Central memory CD8-positive, alpha-beta T cell (primary cell): Measurements from ENCODE around the gene MACF1.

ENCODE experiments used
- ATAC-seq: fragments of 150-1000 bp; cut with Tn5 transposase; replicated peaks from 2 replicates; pipeline ENCODE4 v1.10.0; 2022; ENCODE audit warnings: mild to moderate bottlenecking, moderate FRiP score, moderate number of reproducible peaks; ENCODE audit not compliant: poor library complexity, severe bottlenecking; ENCODE audit errors: extremely low read depth
- DNase-seq, 2 donors: peaks; one replicate each; pipeline ENCODE4 v3.0.0; 2021; ENCODE audit warnings: low spot score in 2 of 2
- H3K27ac Mint-ChIP-seq: one replicate; pipeline ENCODE4 v1.8.0; 2022; ENCODE audit warnings: low read depth, mild to moderate bottlenecking, moderate library complexity, mixed read lengths
- H3K27me3 Mint-ChIP-seq: one replicate; pipeline ENCODE4 v1.8.0; 2022; ENCODE audit warnings: mixed read lengths
- H3K36me3 Mint-ChIP-seq: one replicate; pipeline ENCODE4 v1.8.0; 2022; ENCODE audit warnings: mild to moderate bottlenecking, moderate library complexity, mixed read lengths; ENCODE audit not compliant: insufficient read depth
- H3K4me1 Mint-ChIP-seq: one replicate; pipeline ENCODE4 v1.8.0; 2022; ENCODE audit warnings: mixed read lengths
- H3K4me3 Mint-ChIP-seq: one replicate; pipeline ENCODE4 v1.8.0; 2022; ENCODE audit warnings: mild to moderate bottlenecking, moderate library complexity, mixed read lengths
- H3K9me3 Mint-ChIP-seq: one replicate; pipeline ENCODE4 v1.8.0; 2022; ENCODE audit warnings: mixed read lengths

MACF1 gene

DNA sequence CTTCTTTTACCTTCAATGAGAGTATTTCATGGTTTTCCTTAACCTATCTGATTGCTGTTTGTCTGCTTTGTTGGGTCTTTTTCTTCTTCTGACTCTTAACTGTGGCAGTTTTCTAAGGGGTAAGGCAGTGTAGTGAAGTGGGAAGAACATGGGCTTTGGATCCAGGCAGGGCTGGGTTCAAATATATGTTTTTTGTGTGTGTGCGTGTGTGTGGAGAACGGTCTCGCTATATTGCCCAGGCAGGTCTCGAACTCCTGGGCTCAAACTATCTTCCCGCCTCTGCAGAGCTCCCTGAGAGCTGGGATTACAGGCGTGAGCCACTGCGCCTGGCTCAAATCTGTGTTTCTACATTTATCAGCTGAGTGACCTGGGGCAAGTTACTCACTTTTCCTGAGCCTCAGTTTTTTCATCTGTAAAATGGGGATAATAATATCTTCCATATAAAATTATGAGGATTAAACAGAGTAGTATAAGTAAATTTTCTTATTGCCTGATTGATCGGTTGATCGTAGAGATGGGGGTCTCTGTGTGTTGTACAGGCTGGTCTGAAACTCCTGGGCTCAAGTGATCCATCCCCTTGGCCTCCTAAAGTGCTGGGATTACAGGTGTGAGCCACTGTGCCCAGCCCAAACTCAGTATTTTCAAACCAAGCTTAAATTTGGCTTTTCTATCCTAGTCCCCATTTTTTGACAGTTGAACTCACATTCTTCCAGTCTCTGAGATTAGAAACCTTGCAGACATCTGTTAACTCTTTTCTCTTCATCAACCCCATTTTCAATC is 36.0 kb upstream of the MACF1 start:
- Mint-ChIP-seq H3K4me3 (no peak overlapping the region), H3K9me3 (no peaks in the 10 kb centered on the region)

DNA sequence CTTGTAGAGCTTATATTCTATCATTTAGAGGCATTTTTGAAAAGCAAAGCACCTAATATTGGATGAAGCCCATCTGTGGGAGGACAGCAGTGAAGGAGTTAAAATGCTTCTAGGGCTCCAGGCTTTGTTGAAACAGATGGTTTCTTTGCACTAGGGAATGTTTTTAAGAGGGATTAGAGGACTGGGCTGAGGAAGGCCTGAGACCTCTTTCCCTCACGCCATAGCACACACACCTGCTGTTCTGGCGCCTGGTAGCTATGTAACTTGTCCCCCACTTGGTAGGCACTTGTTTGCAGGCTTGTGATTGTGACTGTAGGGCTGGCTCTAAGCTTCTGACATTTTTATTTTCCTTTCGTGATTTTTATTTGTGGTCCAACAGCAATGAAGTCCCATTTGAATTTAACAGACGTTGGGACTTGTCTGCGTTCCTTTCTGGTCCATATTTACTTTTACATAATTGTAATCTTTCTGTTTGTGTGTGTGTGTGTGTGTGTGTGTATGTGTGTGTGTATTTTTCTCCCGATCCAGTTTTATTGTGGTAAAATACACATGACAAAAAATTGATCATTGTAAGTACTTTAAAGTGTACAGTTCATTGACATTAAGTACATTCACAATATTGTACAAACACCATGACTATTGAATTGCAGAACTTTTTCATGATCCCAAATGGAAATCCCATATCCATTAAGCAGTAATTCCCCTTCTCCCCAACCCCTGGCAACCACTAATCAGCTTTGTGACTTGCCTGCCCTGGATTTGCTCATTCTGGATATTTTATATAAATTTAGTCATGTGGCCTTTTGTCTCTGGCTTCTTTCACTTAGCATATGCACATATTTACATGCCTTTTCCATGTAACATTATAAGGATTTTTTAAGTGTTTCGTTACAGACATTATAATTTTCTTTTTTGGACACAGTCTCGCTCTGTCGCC is 33.5 kb upstream of the MACF1 start:
- Mint-ChIP-seq H3K27ac (no peak overlapping the region), H3K9me3 (no peaks in the 10 kb centered on the region), H3K36me3 (no peaks in the 10 kb centered on the region), H3K4me1 (no peaks in the 10 kb centered on the region), H3K27me3 (no peaks in the 10 kb centered on the region), H3K4me3 (no peak overlapping the region)
- DNase-seq (no peak), ATAC-seq (no peak)

More for the DNA sequence above, 36.0 kb upstream of the MACF1 start:
- no peaks in the 10 kb centered on the region for H3K27me3 Mint-ChIP-seq
- no peak for DNase-seq
- H3K36me3 Mint-ChIP-seq: peaks cover 2% of the 10 kb centered on the region
- ATAC-seq: no peak
- no peak overlapping the region for H3K27ac Mint-ChIP-seq
- no peaks in the 10 kb centered on the region for H3K4me1 Mint-ChIP-seq

DNA sequence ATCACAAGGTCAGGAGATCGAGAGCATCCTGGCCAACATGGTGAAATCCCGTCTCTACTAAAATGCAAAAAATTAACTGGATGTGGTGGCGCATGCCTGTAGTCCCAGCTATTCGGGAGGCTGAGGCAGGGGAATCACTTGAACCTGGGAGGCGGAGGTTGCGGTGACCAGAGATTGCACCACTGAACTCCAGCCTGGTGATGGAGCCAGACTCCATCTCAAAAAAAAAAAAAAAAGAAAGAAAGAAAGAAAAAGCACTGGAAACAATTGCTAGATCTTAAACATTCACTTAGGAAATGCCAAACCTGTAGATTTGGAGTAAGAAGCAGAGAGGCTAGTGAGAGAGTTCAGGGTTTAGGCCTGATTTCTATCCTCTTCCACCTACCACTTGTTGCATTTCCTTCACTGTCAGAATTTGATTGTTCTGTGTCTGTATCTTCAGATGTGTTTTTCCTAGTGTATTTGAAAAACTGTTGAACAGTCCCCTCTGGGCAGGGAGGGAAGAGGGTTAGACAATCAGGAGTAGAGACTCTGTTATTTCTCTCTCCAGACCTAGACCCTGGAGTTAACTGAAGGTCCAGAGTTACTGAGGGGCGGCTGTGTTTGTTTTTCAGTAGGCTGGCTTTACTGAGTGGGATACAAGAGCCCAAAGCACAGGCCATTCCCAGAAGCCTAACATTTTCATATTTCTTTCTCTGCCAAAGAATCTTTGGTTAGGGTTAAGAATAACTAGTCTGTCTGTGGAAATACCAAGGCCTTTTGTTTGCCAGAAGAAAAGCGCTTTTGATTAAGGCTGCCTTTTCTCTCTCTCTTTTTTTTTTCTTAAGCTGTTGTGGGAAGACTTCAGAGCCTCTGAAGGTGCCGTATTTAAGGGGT is 31.1 kb upstream of the MACF1 start:
- no peak for ATAC-seq
- Mint-ChIP-seq H3K27ac (no peak overlapping the region), H3K9me3 (no peaks in the 10 kb centered on the region), H3K4me3 (no peak overlapping the region), H3K27me3 (no peaks in the 10 kb centered on the region), H3K4me1 (no peaks in the 10 kb centered on the region), H3K36me3 (no peaks in the 10 kb centered on the region)
- DNase-seq: no peak

DNA sequence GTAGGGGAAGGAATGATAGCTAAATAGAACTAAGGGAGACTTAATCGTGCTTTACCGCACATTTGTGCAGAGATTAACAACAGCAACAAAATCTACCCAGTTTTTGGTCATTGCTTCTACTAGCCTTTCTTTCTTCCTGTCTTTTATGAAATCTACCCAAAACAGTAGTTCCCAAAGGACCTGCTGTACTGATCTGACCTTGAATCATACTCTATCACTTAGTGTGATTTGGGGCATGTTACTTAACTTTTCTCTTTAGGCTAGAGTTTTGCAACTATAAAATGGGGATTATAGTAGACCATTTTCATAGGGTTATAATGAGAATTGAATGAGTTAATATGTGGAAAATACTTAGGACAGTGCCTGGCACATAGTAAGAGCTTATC is 30.5 kb upstream of the MACF1 start:
- H3K4me1 Mint-ChIP-seq: no peaks in the 10 kb centered on the region
- H3K36me3 Mint-ChIP-seq: no peaks in the 10 kb centered on the region
- ATAC-seq: no peak
- H3K4me3 Mint-ChIP-seq: no peak overlapping the region
- no peak for DNase-seq
- H3K27ac Mint-ChIP-seq: no peak overlapping the region
- H3K9me3 Mint-ChIP-seq: no peaks in the 10 kb centered on the region
- H3K27me3 Mint-ChIP-seq: no peaks in the 10 kb centered on the region

DNA sequence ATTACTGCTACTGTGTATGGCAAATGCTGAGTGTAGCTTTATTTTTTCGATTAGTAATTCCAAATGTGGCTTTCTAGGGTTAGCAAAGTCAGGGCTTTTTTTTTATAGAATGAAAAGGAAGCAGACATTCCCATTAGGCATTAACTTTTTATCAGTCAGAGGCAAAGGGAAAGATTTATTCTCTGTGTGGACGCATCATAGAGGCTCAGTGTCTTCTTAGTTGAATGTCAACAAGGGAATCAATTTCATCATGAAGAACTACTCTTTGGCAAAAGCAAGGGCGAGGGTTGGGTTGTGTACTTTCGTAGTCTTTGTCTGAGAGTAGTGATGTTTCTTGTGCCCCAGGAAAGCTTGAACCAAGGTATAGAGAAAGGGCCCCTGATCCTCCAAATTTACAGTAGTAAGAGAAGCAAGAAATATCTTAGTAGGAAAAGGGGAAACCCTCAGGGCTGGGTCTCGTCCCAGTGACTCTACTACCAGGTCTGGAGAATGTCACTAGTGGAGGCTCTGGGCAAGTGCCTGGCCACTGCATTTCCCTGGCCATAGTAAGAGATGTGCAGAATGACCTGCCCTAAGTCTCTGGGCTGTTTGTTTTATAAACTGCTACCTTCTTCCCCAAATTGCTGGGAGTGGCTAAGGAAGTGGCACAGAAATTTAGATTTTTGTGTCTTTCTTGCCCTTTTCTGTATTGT is 30.0 kb upstream of the MACF1 start:
- ATAC-seq: no peak
- no peaks in the 10 kb centered on the region for H3K27me3 Mint-ChIP-seq
- no peak overlapping the region for H3K27ac Mint-ChIP-seq
- H3K9me3 Mint-ChIP-seq: no peaks in the 10 kb centered on the region
- H3K4me1 Mint-ChIP-seq: no peaks in the 10 kb centered on the region
- no peak overlapping the region for H3K4me3 Mint-ChIP-seq
- no peak for DNase-seq
- H3K36me3 Mint-ChIP-seq: no peaks in the 10 kb centered on the region

DNA sequence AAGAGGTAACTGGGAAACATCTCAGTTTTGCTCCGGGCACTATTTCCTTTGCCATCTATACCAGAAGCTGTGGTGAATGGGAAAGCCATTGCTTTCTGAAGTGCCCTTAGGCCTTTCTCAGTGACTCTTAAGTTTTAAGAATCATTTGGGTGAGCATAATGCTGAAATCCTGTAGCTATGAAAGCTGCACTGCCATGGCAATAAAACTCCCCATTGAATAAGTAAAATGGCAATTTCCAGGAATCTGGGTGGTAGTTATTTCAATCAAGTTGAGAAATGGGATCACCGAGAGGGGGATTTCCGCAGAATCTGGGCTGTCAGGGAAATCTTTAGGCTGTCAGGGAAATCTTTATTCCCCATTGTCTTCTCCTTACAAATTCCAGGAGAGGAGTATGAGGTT is 26.8 kb upstream of the MACF1 start:
- Mint-ChIP-seq H3K4me3 (no peak overlapping the region), H3K4me1 (no peaks in the 10 kb centered on the region), H3K36me3 (no peaks in the 10 kb centered on the region), H3K27ac (no peak overlapping the region), H3K9me3 (no peaks in the 10 kb centered on the region), H3K27me3 (no peaks in the 10 kb centered on the region)
- ATAC-seq (no peak), DNase-seq (no peak)

DNA sequence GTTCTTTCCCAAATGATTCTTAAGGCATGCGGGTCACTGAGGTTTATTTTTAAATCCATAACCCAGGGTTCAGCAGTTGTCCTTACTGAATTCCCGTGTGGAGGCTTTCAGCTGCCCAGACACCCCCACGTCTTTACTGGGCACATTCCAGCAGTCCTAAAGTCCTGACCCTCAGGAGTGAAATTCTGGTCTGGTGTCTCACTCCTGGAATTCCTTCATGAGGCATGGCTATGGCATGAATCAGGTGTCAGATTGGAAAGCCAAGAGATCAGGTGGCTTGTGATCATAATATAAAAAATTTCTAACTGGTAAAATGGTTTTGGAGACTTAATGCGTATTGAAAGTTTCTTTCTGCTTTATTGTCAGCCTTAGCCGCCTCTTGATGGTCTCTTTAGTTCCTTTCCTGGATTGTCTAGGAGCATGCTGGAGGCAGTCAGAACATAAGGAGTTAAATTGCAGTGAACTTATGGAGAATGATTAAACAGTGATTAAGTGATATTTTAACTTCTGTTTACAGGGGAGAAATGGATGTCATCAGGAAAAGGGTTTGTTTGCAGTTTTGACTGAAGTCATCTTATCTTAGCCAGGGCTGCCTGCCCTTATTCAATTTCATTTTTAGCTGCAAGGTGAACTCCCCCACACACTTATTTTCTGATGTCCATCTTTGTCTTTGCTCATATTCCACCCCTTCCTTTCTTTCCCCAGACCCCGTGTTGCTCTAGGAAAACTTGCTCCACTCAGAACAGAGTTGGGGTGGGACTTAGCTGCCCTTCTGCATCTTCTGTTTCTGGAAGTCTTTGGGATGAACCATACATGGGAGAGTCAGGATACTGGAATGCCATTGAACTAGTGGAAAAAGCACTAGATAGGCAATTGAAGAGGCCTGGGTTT is 25.7 kb upstream of the MACF1 start:
- Mint-ChIP-seq H3K4me1 (peaks cover 4% of the 10 kb centered on the region), H3K4me3 (no peak overlapping the region), H3K36me3 (no peaks in the 10 kb centered on the region), H3K9me3 (no peaks in the 10 kb centered on the region), H3K27me3 (no peaks in the 10 kb centered on the region), H3K27ac (no peak overlapping the region)
- ATAC-seq (no peak), DNase-seq (no peak)

DNA sequence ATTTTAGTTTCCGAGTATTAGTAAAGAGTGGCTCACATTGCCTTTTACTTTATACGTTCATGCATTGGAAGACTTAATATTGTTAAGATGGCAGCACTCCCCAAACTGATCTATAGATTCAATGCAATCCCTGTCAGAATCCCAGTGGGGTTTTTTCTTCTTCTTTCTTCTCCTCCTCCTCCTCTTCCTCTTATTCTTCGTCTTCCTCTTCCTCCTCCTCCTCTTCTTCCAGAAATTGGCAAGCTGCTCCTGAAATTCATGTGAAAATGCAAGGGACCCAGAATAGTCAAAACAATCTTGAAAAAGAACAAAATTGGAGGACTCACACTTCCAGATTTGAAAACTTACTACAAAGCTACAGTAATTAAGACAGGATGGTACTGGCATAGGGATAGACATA is 23.2 kb upstream of the MACF1 start:
- no peaks in the 10 kb centered on the region for H3K27me3 Mint-ChIP-seq
- ATAC-seq (no peak), DNase-seq (no peak)
- peaks cover 5% of the 10 kb centered on the region for H3K36me3 Mint-ChIP-seq
- no peaks in the 10 kb centered on the region for H3K9me3 Mint-ChIP-seq
- H3K4me3 Mint-ChIP-seq: no peak overlapping the region
- peak overlapping the region; percentile 5 for H3K27ac Mint-ChIP-seq
- peaks cover 14% of the 10 kb centered on the region for H3K4me1 Mint-ChIP-seq

DNA sequence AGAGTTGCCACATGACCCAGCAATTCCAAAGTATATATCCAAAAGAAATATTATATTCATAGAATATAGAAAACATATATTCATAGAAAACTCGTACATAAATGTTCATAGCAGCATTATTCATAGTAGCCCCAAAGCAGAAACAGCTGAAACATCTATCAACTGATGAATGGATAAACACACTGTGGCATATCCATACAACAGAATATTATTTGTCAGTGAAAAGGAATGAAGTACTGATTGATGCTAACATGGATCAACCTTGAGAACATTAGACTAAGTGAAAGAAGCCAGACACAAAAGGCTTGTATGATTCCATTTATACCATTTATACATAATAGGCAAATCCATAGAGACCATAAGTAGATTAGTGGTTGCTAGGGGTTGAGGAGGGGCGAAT is 21.7 kb upstream of the MACF1 start:
- no peak overlapping the region for H3K4me3 Mint-ChIP-seq
- no peaks in the 10 kb centered on the region for H3K9me3 Mint-ChIP-seq
- peaks cover 5% of the 10 kb centered on the region for H3K36me3 Mint-ChIP-seq
- ATAC-seq: no peak
- DNase-seq: no peak
- no peaks in the 10 kb centered on the region for H3K27me3 Mint-ChIP-seq
- H3K27ac Mint-ChIP-seq: no peak overlapping the region
- peaks cover 14% of the 10 kb centered on the region for H3K4me1 Mint-ChIP-seq

DNA sequence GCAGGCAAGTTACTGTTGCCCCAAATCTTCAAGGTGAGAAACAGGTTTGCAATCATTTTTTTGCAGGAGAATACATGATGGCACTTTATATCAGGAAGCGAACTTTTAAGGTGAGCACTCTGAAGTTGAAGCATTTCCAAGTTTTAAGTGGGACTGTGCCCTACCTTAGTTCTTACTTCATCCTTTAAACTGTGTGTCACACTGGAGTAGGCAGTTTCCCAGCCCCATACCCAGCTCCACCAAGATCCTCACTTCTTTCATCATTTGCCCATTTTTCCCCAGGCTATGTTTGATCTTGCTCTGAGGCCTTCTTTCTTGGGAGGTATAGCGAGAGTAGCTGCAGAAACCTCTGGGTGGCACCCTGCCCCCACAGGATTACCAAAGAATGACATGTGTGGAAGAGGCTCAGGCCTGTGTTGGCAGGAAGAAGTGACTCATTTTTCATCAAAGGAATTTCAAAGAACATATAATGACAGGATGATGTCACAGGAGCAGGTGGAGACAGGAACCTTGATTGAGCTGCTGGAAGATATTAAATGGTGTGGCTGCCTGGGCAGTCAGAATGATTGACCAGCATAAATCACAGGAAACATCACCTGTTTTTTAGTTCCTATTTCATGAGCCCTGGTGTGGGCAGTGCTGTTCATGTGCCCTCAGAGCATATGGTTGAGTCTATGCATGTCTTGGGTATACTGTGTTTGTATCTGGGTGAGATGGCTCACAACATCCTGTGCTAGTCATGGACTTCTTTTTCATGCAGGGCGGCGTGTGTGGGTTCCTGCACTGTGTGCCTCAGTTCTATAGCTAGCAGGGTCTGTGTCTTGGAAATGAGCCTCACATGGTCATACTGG is 20.8 kb upstream of the MACF1 start:
- Mint-ChIP-seq H3K36me3 (peaks cover 5% of the 10 kb centered on the region), H3K4me1 (peaks cover 14% of the 10 kb centered on the region), H3K4me3 (no peak overlapping the region), H3K27ac (peak overlapping the region; percentile 56), H3K9me3 (no peaks in the 10 kb centered on the region), H3K27me3 (no peaks in the 10 kb centered on the region)
- ATAC-seq: peak; percentile 93
- peak; percentile 48 to 71 for DNase-seq
